Measurements from ENCODE around the gene KIF4A. TPM values are rescaled to one million over a fixed set of nuclear protein-coding genes. Genes with fewer than 3 reads are reported as not detected.

The KIF4A gene
- total RNA-seq, 1 experiment from 2014 or later, result 40.3 TPM

- no peak for TF ChIP-seq REST (IDR thresholded peaks at IDR 0.05; ENCODE audit: low read depth)
- TF ChIP-seq EGR1 (IDR thresholded peaks at IDR 0.05; ENCODE audit: low read depth), result no peak
- TF ChIP-seq ZNF274 (IDR thresholded peaks at IDR 0.05; ENCODE audit: low read depth, low read length), result no peak
Observed at GRCh38 chrX:70292788-70293187, 2.9 kb downstream of the KIF4A start (continued).

- intact Hi-C loops (cut with micrococcal nuclease), result loop anchor here (5.0 kb wide), 1 partner anchor 161 kb away; the partner anchor contains the start of gene IGBP1
- CTCF ChIA-PET, result no interaction called here
- Histone ChIP-seq H3K4me1 (ENCODE audit: control insufficient read depth in 1 of 2, insufficient read depth in 2 of 2, low read length in 2 of 2) (peaks cover 3 to 5% of the 10 kb centered on the region in 2 experiments; a peak in 1 of 4 replicates), H3K4me2 (ENCODE audit: low read length) (no peak overlapping the region), H4K20me1 (ENCODE audit: insufficient read depth) (no peaks in the 10 kb centered on the region), H3K27ac (ENCODE audit: low read depth, low read length) (no peak overlapping the region), H3K9me3 (ENCODE audit: control insufficient read depth in 1 of 2, insufficient read depth in 1 of 2, low read depth in 1 of 2, low read length in 2 of 2) (no peaks in the 10 kb centered on the region), H3K4me3 (replicated peaks in 1 of 2; ENCODE audit: low read depth in 1 of 2, low read length in 2 of 2) (no peak overlapping the region), H3K9ac (ENCODE audit: low read length) (no peak overlapping the region), H3K27me3 (ENCODE audit: insufficient read depth, low read length) (no peaks in the 10 kb centered on the region), H2AFZ (ENCODE audit: low read depth, low read length, poor library complexity, severe bottlenecking) (no peak overlapping the region), H3K79me2 (ENCODE audit: insufficient read depth, low read length) (peaks cover 82% of the 10 kb centered on the region), H3K36me3 (ENCODE audit: control insufficient read depth in 1 of 2, insufficient read depth in 2 of 2, low read length in 2 of 2) (peaks cover 2 to 19% of the 10 kb centered on the region in 2 experiments), H3K9me2 (ENCODE audit: insufficient read depth) (no peaks in the 10 kb centered on the region)
- RAD21 ChIA-PET (ENCODE audit: low non-redundant PET in 1 of 2, low total read pairs in 2 of 2, uncharacterized antibody in 2 of 2, unreplicated experiment in 2 of 2), result no interaction called here
- POLR2A ChIA-PET, result no interaction called here
- BruUV-seq (replicated peaks), result no TSS peak
- no peak for TF ChIP-seq POLR2A (IDR thresholded peaks at IDR 0.05; ENCODE audit: borderline replicate concordance, extremely low read depth, insufficient read depth, insufficient read length)
- TF ChIP-seq POLR2AphosphoS5 (IDR thresholded peaks at IDR 0.05; ENCODE audit: low read depth, low read length), result no peak
- TF ChIP-seq CEBPB (IDR thresholded peaks at IDR 0.05; ENCODE audit: low read depth), result no peak
- no peak for TF ChIP-seq SP1 (IDR thresholded peaks at IDR 0.05; ENCODE audit: low read depth)
- ATAC-seq, result no peak
- DNase-seq (ENCODE audit: low read depth, low spot score), result no peak
Observed at GRCh38 chrX:70293621-70294020, 3.7 kb downstream of the KIF4A start.

Data from HCT116 (cell line).